HG03175 (cell line): ENCODE results near the gene TRIM6.

Experiments used
- ATAC-seq: cut with Tn5 transposase; IDR thresholded peaks from one replicate; pipeline ENCODE4 v1.9.1; 2021; ENCODE audit warnings: mild to moderate bottlenecking, moderate library complexity; ENCODE audit not compliant: unreplicated experiment

The TRIM6 gene

GRCh38 chr11:5658318-5658717, 61.9 kb downstream of the TRIM6 start:
- ATAC-seq = no peak
